ENCODE measurements around the gene UBE2K. TPM values are rescaled to one million over a fixed set of nuclear protein-coding genes. Genes with fewer than 3 reads are reported as not detected.
"Not testable (repeated sequence)": the region's sequence is repeated elsewhere in the genome, so short reads cannot be mapped to it uniquely, and the experiment has no call there.

The UBE2K gene
- total RNA-seq, 2 donors from 2014 or later, result 99.0 to 99.6 TPM

- no peak for DNase-seq
- Histone ChIP-seq H3K36me3 (no peaks in the 10 kb centered on the region), H3K9me3 (no peaks in the 10 kb centered on the region), H3K9ac (ENCODE audit: low read depth in 2 of 2, low read length in 2 of 2) (no peak overlapping the region), H3K27me3 (no peaks in the 10 kb centered on the region), H3K4me3 (no peak overlapping the region), H3K4me1 (no peaks in the 10 kb centered on the region), H3K27ac (no peak overlapping the region)
- intact Hi-C loops (cut with DNase I), result no loop called here
- TF ChIP-seq CTCF (IDR thresholded peaks at IDR 0.05), result no peak
Measured at GRCh38 chr4:39770969-39771724, 73.2 kb downstream of the UBE2K start.

- H3K9ac ChIP-seq (ENCODE audit: low read depth in 2 of 2, low read length in 2 of 2); H3K9me3 ChIP-seq; DNase-seq; H3K4me3 ChIP-seq; intact Hi-C loops (cut with DNase I); H3K27me3 ChIP-seq; H3K4me1 ChIP-seq; H3K36me3 ChIP-seq; H3K27ac ChIP-seq: not testable (repeated sequence)
Measured at GRCh38 chr4:39781988-39782387, 84.1 kb downstream of the UBE2K start.

GRCh38 chr4:39785083-39785482, 87.1 kb downstream of the UBE2K start:
- Histone ChIP-seq H3K27me3 (no peaks in the 10 kb centered on the region), H3K36me3 (no peaks in the 10 kb centered on the region), H3K4me1 (no peaks in the 10 kb centered on the region), H3K4me3 (no peak overlapping the region), H3K9ac (ENCODE audit: low read depth in 2 of 2, low read length in 2 of 2) (no peak overlapping the region), H3K9me3 (no peaks in the 10 kb centered on the region), H3K27ac (no peak overlapping the region)
- no peak for TF ChIP-seq CTCF (IDR thresholded peaks at IDR 0.05)
- no peak for DNase-seq
- intact Hi-C loops (cut with DNase I), result no loop called here

- H3K4me3 ChIP-seq, result no peak overlapping the region
- no peak for TF ChIP-seq CTCF (IDR thresholded peaks at IDR 0.05)
- DNase-seq, result no peak
- H3K9ac ChIP-seq (ENCODE audit: low read depth in 2 of 2, low read length in 2 of 2), result no peak overlapping the region
- H3K36me3 ChIP-seq, result no peaks in the 10 kb centered on the region
- H3K9me3 ChIP-seq, result no peaks in the 10 kb centered on the region
- intact Hi-C loops (cut with DNase I), result no loop called here
- H3K27ac ChIP-seq, result no peak overlapping the region
- H3K27me3 ChIP-seq, result no peaks in the 10 kb centered on the region
- H3K4me1 ChIP-seq, result no peaks in the 10 kb centered on the region
Measured at GRCh38 chr4:39786838-39787237, 88.9 kb downstream of the UBE2K start.

- no peak for DNase-seq
- Histone ChIP-seq H3K36me3 (no peaks in the 10 kb centered on the region), H3K4me3 (no peak overlapping the region), H3K27ac (no peak overlapping the region), H3K4me1 (no peaks in the 10 kb centered on the region), H3K27me3 (no peaks in the 10 kb centered on the region), H3K9me3 (no peaks in the 10 kb centered on the region), H3K9ac (ENCODE audit: low read depth in 2 of 2, low read length in 2 of 2) (no peak overlapping the region)
- intact Hi-C loops (cut with DNase I), result no loop called here
- no peak for TF ChIP-seq CTCF (IDR thresholded peaks at IDR 0.05)
Measured at GRCh38 chr4:39792128-39792527, 94.2 kb downstream of the UBE2K start.

GRCh38 chr4:39792529-39792928, 94.6 kb downstream of the UBE2K start:
- no peak for DNase-seq
- intact Hi-C loops (cut with DNase I), result no loop called here
- H3K27me3 ChIP-seq, result no peaks in the 10 kb centered on the region
- H3K9me3 ChIP-seq, result no peaks in the 10 kb centered on the region
- no peaks in the 10 kb centered on the region for H3K36me3 ChIP-seq
- H3K27ac ChIP-seq, result no peak overlapping the region
- no peak for TF ChIP-seq CTCF (IDR thresholded peaks at IDR 0.05)
- H3K9ac ChIP-seq (ENCODE audit: low read depth in 2 of 2, low read length in 2 of 2), result no peak overlapping the region
- no peak overlapping the region for H3K4me3 ChIP-seq
- no peaks in the 10 kb centered on the region for H3K4me1 ChIP-seq

- H3K9me3 ChIP-seq; H3K4me3 ChIP-seq; H3K36me3 ChIP-seq; H3K9ac ChIP-seq (ENCODE audit: low read depth in 2 of 2, low read length in 2 of 2); DNase-seq; H3K27me3 ChIP-seq; H3K27ac ChIP-seq; H3K4me1 ChIP-seq; intact Hi-C loops (cut with DNase I): not testable (repeated sequence)
Measured at GRCh38 chr4:39792976-39793375, 95.0 kb downstream of the UBE2K start.
